Rectal smooth muscle tissue (tissue), 1 donor: ENCODE data around the gene HOXD9.

ENCODE experiments used
- H3K27ac ChIP-seq: one replicate; pipeline ENCODE4 v1.7.0; 2013; ENCODE audit warnings: low read depth, low read length, inconsistent platforms
- H3K27me3 ChIP-seq: one replicate; pipeline ENCODE4 v1.7.0; 2013; ENCODE audit warnings: low read length; ENCODE audit not compliant: control insufficient read depth, insufficient read depth
- H3K36me3 ChIP-seq: one replicate; pipeline ENCODE4 v1.7.0; 2013; ENCODE audit warnings: low read length; ENCODE audit not compliant: control insufficient read depth, insufficient read depth
- H3K4me1 ChIP-seq: one replicate; pipeline ENCODE4 v1.7.0; 2013; ENCODE audit warnings: low read length; ENCODE audit not compliant: control insufficient read depth, insufficient read depth
- H3K4me3 ChIP-seq: one replicate; pipeline ENCODE4 v1.7.0; 2013; ENCODE audit warnings: low read length
- H3K9ac ChIP-seq: one replicate; pipeline ENCODE4 v1.7.0; 2013; ENCODE audit warnings: low read length

The HOXD9 gene

GRCh38 chr2:176089843-176090395 is 32.6 kb upstream of the HOXD9 start:
- no peak overlapping the region for H3K4me3 ChIP-seq
- peaks cover 65% of the 10 kb centered on the region for H3K27me3 ChIP-seq
- H3K36me3 ChIP-seq: no peaks in the 10 kb centered on the region
- H3K9ac ChIP-seq: no peak overlapping the region
- H3K27ac ChIP-seq: no peak overlapping the region
- peaks cover 3% of the 10 kb centered on the region for H3K4me1 ChIP-seq

GRCh38 chr2:176090862-176091261 is 31.7 kb upstream of the HOXD9 start:
- H3K9ac ChIP-seq: no peak overlapping the region
- H3K36me3 ChIP-seq: no peaks in the 10 kb centered on the region
- H3K27ac ChIP-seq: no peak overlapping the region
- H3K27me3 ChIP-seq: peaks cover 62% of the 10 kb centered on the region
- peaks cover 3% of the 10 kb centered on the region for H3K4me1 ChIP-seq
- H3K4me3 ChIP-seq: no peak overlapping the region

GRCh38 chr2:176091329-176092258 is 30.9 kb upstream of the HOXD9 start:
- Histone ChIP-seq H3K36me3 (no peaks in the 10 kb centered on the region), H3K4me3 (no peak overlapping the region), H3K27ac (no peak overlapping the region), H3K9ac (no peak overlapping the region), H3K27me3 (peaks cover 55% of the 10 kb centered on the region), H3K4me1 (peaks cover 3% of the 10 kb centered on the region)

GRCh38 chr2:176092270-176093144 is 30.0 kb upstream of the HOXD9 start, which contains the start of gene HOXD13:
HOXD13 (plus strand) TSS chr2:176092721; CDS start chr2:176092891, 170 bp downstream.
- H3K27ac ChIP-seq: peak within 1 kb of the TSS; percentile 30
- peak within 1 kb of the TSS; percentile 64 for H3K4me3 ChIP-seq
- H3K36me3 ChIP-seq: no peaks in the 10 kb centered on the region
- peaks cover 3% of the 10 kb centered on the region for H3K4me1 ChIP-seq
- no peak within 1 kb of the TSS for H3K9ac ChIP-seq
- H3K27me3 ChIP-seq: peaks cover 51% of the 10 kb centered on the region

- Histone ChIP-seq H3K27me3 (peaks cover 52% of the 10 kb centered on the region), H3K4me1 (peaks cover 5% of the 10 kb centered on the region), H3K4me3 (peak overlapping the region; percentile 64), H3K9ac (no peak overlapping the region), H3K36me3 (no peaks in the 10 kb centered on the region), H3K27ac (peak overlapping the region; percentile 30)
Observed at GRCh38 chr2:176093145-176093897, 29.2 kb upstream of the HOXD9 start.

GRCh38 chr2:176093898-176094249 is 28.6 kb upstream of the HOXD9 start:
- H3K27ac ChIP-seq: no peak overlapping the region
- H3K4me1 ChIP-seq: peaks cover 5% of the 10 kb centered on the region
- H3K9ac ChIP-seq: no peak overlapping the region
- H3K36me3 ChIP-seq: no peaks in the 10 kb centered on the region
- H3K4me3 ChIP-seq: peak overlapping the region; percentile 64
- peaks cover 56% of the 10 kb centered on the region for H3K27me3 ChIP-seq

- H3K36me3 ChIP-seq: no peaks in the 10 kb centered on the region
- no peak overlapping the region for H3K27ac ChIP-seq
- H3K4me3 ChIP-seq: no peak overlapping the region
- peaks cover 5% of the 10 kb centered on the region for H3K4me1 ChIP-seq
- H3K9ac ChIP-seq: no peak overlapping the region
- peaks cover 59% of the 10 kb centered on the region for H3K27me3 ChIP-seq
Observed at GRCh38 chr2:176094349-176094748, 28.2 kb upstream of the HOXD9 start.

- Histone ChIP-seq H3K27ac (no peak overlapping the region), H3K9ac (no peak overlapping the region), H3K36me3 (no peaks in the 10 kb centered on the region), H3K27me3 (peaks cover 62% of the 10 kb centered on the region), H3K4me1 (peaks cover 5% of the 10 kb centered on the region), H3K4me3 (no peak overlapping the region)
Observed at GRCh38 chr2:176095421-176095820, 27.1 kb upstream of the HOXD9 start.

- peaks cover 67% of the 10 kb centered on the region for H3K27me3 ChIP-seq
- peak overlapping the region; percentile 59 for H3K4me3 ChIP-seq
- H3K27ac ChIP-seq: no peak overlapping the region
- no peak overlapping the region for H3K9ac ChIP-seq
- H3K36me3 ChIP-seq: no peaks in the 10 kb centered on the region
- peaks cover 5% of the 10 kb centered on the region for H3K4me1 ChIP-seq
Observed at GRCh38 chr2:176096243-176096985, 26.1 kb upstream of the HOXD9 start.

- Histone ChIP-seq H3K27me3 (peaks cover 60% of the 10 kb centered on the region), H3K4me1 (peaks cover 5% of the 10 kb centered on the region), H3K4me3 (peak overlapping the region; percentile 59), H3K27ac (peak overlapping the region; percentile 2), H3K9ac (no peak overlapping the region), H3K36me3 (no peaks in the 10 kb centered on the region)
Observed at GRCh38 chr2:176096986-176097819, 25.3 kb upstream of the HOXD9 start.
